K562 (cell line): ENCODE results near the gene ENTREP1. TPM values are rescaled to one million over a fixed set of nuclear protein-coding genes. Genes with fewer than 3 reads are reported as not detected.

Experiments
- ATAC-seq: fragments of 200-7000 bp; cut with Tn5 transposase; 3 replicates; pipeline ENCODE4 v1.9.1; 2020; ENCODE audit warnings: moderate library complexity
- BruUV-seq: library from RNA; stranded (reverse); fragments of 400-500 nt; replicated peaks from 2 replicates; lab custom pipeline; 2021; lab: Mats Ljungman, UMichigan
- CTCF ChIA-PET: fragments of 300-600 bp; formaldehyde crosslinking; extraction: SDS; loops from one replicate; lab custom pipeline; 2021; ENCODE audit warnings: low intra/inter-chr PET ratio; lab: Yijun Ruan, JAX
- POLR2A ChIA-PET: fragments of 300-600, 350-650 bp; sonication (Branson Sonifier 250); formaldehyde crosslinking; extraction: SDS; loops from one replicate; lab custom pipeline; 2021; ENCODE audit warnings: antibody characterized with exemption, inconsistent platforms; lab: Yijun Ruan, JAX
- DNase-seq, 4 experiments: peaks; one replicate each; pipeline versions ENCODE4 v3.0.0 to v3.0.0-alpha.2; 2011 to 2018; ENCODE audit warnings: low spot score in 3 of 4, mixed read lengths in 3 of 4; ENCODE audit errors: extremely low read depth in 1 of 4
- FAIRE-seq: peaks from 2 replicates; lab custom pipeline; 2011; peaks lifted over from hg19 to GRCh38; lab: Jason Lieb, UNC
- H2AFZ ChIP-seq: 2 replicates; pipeline ENCODE4 v1.6.0; 2011; ENCODE audit warnings: low read depth, low read length, control low read depth, inconsistent platforms
- H3K27ac ChIP-seq: fragments of 200-600 bp; 3 replicates; pipeline ENCODE4 v1.8.0; 2011; ENCODE audit warnings: low read depth, mild to moderate bottlenecking, control low read depth, inconsistent platforms, low read length, moderate library complexity, mixed read lengths; ENCODE audit errors: extremely low read depth
- H3K27me3 ChIP-seq, 2 experiments: fragments of 300-600 bp in 1 of 2; 2 replicates in 1 of 2; 3 replicates in 1 of 2; pipeline versions ENCODE4 v1.6.0 to v1.8.0; 2011; ENCODE audit warnings: inconsistent platforms in 2 of 2, low read length in 2 of 2, mild to moderate bottlenecking in 1 of 2, mixed read lengths in 1 of 2, moderate library complexity in 1 of 2; ENCODE audit not compliant: control insufficient read depth in 2 of 2, insufficient read depth in 2 of 2
- H3K36me3 ChIP-seq: fragments of 300-600 bp; 3 replicates; pipeline ENCODE4 v1.8.0; 2011; ENCODE audit warnings: mild to moderate bottlenecking, low read length, inconsistent platforms; ENCODE audit not compliant: control insufficient read depth, insufficient read depth
- H3K4me1 ChIP-seq, 2 experiments: fragments of 200-600 bp in 1 of 2; replicated peaks in 1 of 2; 2 replicates in 1 of 2; 3 replicates in 1 of 2; pipeline versions ENCODE4 v1.5.1 to v1.8.0; 2011; ENCODE audit warnings: inconsistent platforms in 2 of 2, low read length in 2 of 2, mild to moderate bottlenecking in 1 of 2, mixed read lengths in 1 of 2, moderate library complexity in 1 of 2; ENCODE audit not compliant: control insufficient read depth in 2 of 2, insufficient read depth in 2 of 2
- H3K4me2 ChIP-seq: 2 replicates; pipeline ENCODE4 v1.6.1; 2011; ENCODE audit warnings: low read length, control low read depth, inconsistent platforms, mixed read lengths; ENCODE audit not compliant: insufficient read depth
- H3K4me3 ChIP-seq: fragments of 200-600 bp; sonication (generic), shearing (Covaris generic); 2 replicates; pipeline ENCODE4 v1.5.1; 2016; ENCODE audit warnings: control low read depth, inconsistent platforms
- H3K79me2 ChIP-seq: fragments of 200-600 bp; 3 replicates; pipeline ENCODE4 v1.8.0; 2011; ENCODE audit warnings: low read length, inconsistent platforms; ENCODE audit not compliant: control insufficient read depth, insufficient read depth
- H3K9ac ChIP-seq, 2 experiments: 2 replicates each; pipeline versions ENCODE4 v1.6.0 to v1.6.1; 2011; ENCODE audit warnings: low read depth in 2 of 2, low read length in 2 of 2, control low read depth in 1 of 2, inconsistent platforms in 1 of 2, mild to moderate bottlenecking in 1 of 2, mixed read lengths in 1 of 2; ENCODE audit not compliant: insufficient read depth in 1 of 2
- H3K9me1 ChIP-seq: one replicate; pipeline ENCODE4 v1.6.0; 2011; ENCODE audit warnings: inconsistent platforms, mild to moderate bottlenecking, low read length, moderate library complexity; ENCODE audit not compliant: control insufficient read depth, insufficient read depth
- H3K9me3 ChIP-seq: replicated peaks from 2 replicates; pipeline ENCODE4 v1.5.1; 2011; ENCODE audit warnings: low read depth, low read length, inconsistent platforms; ENCODE audit not compliant: control insufficient read depth, insufficient read depth
- H4K20me1 ChIP-seq: replicated peaks from 2 replicates; pipeline ENCODE4 v1.6.1; 2011; ENCODE audit warnings: low read length, inconsistent platforms, mixed read lengths; ENCODE audit not compliant: control insufficient read depth, insufficient read depth
- ATF1 ChIP-seq, 2 experiments: fragments of 450-650 bp in 1 of 2; IDR thresholded peaks; 2 replicates each; pipeline ENCODE4 v1.6.1; 2016; ENCODE audit warnings: missing compliant biosample characterization in 1 of 2, missing genetic modification characterization in 1 of 2
- GATA2 ChIP-seq: sonication (generic); formaldehyde crosslinking; IDR thresholded peaks from 2 replicates; pipeline ENCODE4 v1.4.0; 2020; ENCODE audit warnings: mild to moderate bottlenecking, missing genetic modification reagents
- MAFK ChIP-seq: IDR thresholded peaks from 2 replicates; pipeline ENCODE4 v1.6.1; 2011; ENCODE audit warnings: low read length, improper control_type of control experiment
- MCM3 ChIP-seq: fragments of 450-650 bp; IDR thresholded peaks from 2 replicates; pipeline ENCODE4 v1.6.1; 2016
- MEF2A ChIP-seq: IDR thresholded peaks from 2 replicates; pipeline ENCODE4 v1.6.1; 2011; ENCODE audit warnings: low read depth, mild to moderate bottlenecking, low read length, moderate library complexity; ENCODE audit not compliant: control insufficient read depth
- NCOA4 ChIP-seq: fragments of 450-650 bp; IDR thresholded peaks from 2 replicates; pipeline ENCODE4 v1.6.1; 2018; ENCODE audit warnings: mild to moderate bottlenecking; ENCODE audit not compliant: partially characterized antibody
- POLR3A ChIP-seq: IDR thresholded peaks from 2 replicates; pipeline ENCODE4 v1.6.1; 2011; ENCODE audit warnings: borderline replicate concordance, mild to moderate bottlenecking, moderate library complexity; ENCODE audit not compliant: insufficient read length, insufficient read depth; ENCODE audit errors: extremely low read depth
- PPARD ChIP-seq: fragments of 250-450 bp; sonication (Bioruptor Pico); IDR thresholded peaks from 2 replicates; pipeline ENCODE4 v1.8.0; 2022; ENCODE audit warnings: inconsistent platforms, mild to moderate bottlenecking, moderate library complexity
- TCFL5 ChIP-seq: fragments of 250-450 bp; sonication (Bioruptor Pico); conservative IDR thresholded peaks from 2 replicates; pipeline ENCODE4 v1.6.1; 2021; ENCODE audit warnings: mild to moderate bottlenecking, moderate library complexity, matching md5 sums
- ZNF280A ChIP-seq: fragments of 450-650 bp; IDR thresholded peaks from 2 replicates; pipeline ENCODE4 v1.6.1; 2018; ENCODE audit warnings: mild to moderate bottlenecking, low read depth; ENCODE audit not compliant: partially characterized antibody
- WGBS: fragments of 100-300 bp; shearing (Covaris generic); methylation state at CpG from one replicate; pipeline ENCODE4 v1.1.6; 2016; ENCODE audit warnings: low coverage, mixed read lengths; ENCODE audit not compliant: insufficient coverage; ENCODE audit errors: missing lambda C conversion rate; 5-methylcytosine and 5-hydroxymethylcytosine counted together
- in situ Hi-C: fragments of 300-500 bp; cut with MboI; formaldehyde crosslinking; loops from 4 replicates; pipeline ENCODE4 v1.15.0; 2018; ENCODE audit warnings: inconsistent platforms, mixed read lengths
- intact Hi-C: fragments of 100-400 bp; cut with micrococcal nuclease; formaldehyde crosslinking; loops from 2 replicates; pipeline ENCODE4 v1.14.2; 2022
- polyA plus RNA-seq, 8 experiments: library from polyadenylated mRNA; depleted of rRNA in 4 of 8; stranded (reverse) in 5 of 8; unstranded in 3 of 8; fragments of >200 nt; fragmentation: Nextera tagmentation in 2 of 8; fragmentation: Illumina TruSeq in 1 of 8; extraction: Ambion mirVana in 2 of 8; extraction: Trizol in 1 of 8; gene quantifications; 2 replicates each; pipeline versions ENCODE4 v1.2.1 to v1.2.3, GENCODE V29; 2011 to 2014; ENCODE audit warnings: inconsistent platforms in 1 of 8, missing spikeins in 1 of 8
- total RNA-seq, 7 experiments: library from RNA; depleted of rRNA in 6 of 7; stranded (reverse); fragments of >200 nt in 6 of 7; fragmentation: Illumina TruSeq in 2 of 7; extraction: Trizol in 2 of 7; gene quantifications; 2 replicates each; pipeline versions ENCODE4 v1.2.1 to v1.2.3, GENCODE V29; 2011 to 2021; ENCODE audit warnings: low replicate concordance in 1 of 7
- TF ChIP-seq, protein P1 (sequence below): fragments of 450-650 bp; formaldehyde crosslinking; IDR thresholded peaks from 2 replicates; pipeline ENCODE4 v1.4.0; 2020; ENCODE audit warnings: mild to moderate bottlenecking, moderate library complexity

ENTREP1 gene
- total and polyA plus RNA-seq, 9 of the 15 experiments (the other 6 are each of a cell fraction or from before 2014, with no cell fraction given) = not detected

GRCh38 chr9:69411931-69412740, 87.1 kb downstream of the ENTREP1 start:
- TF ChIP-seq, protein P1, sequence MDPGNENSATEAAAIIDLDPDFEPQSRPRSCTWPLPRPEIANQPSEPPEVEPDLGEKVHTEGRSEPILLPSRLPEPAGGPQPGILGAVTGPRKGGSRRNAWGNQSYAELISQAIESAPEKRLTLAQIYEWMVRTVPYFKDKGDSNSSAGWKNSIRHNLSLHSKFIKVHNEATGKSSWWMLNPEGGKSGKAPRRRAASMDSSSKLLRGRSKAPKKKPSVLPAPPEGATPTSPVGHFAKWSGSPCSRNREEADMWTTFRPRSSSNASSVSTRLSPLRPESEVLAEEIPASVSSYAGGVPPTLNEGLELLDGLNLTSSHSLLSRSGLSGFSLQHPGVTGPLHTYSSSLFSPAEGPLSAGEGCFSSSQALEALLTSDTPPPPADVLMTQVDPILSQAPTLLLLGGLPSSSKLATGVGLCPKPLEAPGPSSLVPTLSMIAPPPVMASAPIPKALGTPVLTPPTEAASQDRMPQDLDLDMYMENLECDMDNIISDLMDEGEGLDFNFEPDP (CRISPR knock-in tag) = no peak
- TF ChIP-seq ATF1 (CRISPR knock-in tag; IDR thresholded peaks at IDR 0.05) (no peak), ATF1 (tag; IDR thresholded peaks at IDR 0.05) (no peak), MEF2A (no peak), POLR3A (no peak), ZNF280A (no peak), MCM3 (no peak), GATA2 (CRISPR knock-in tag) (no peak), TCFL5 (CRISPR knock-in tag) (no peak), PPARD (CRISPR knock-in tag) (no peak), NCOA4 (no peak), MAFK (no peak)
- 16% methylated on average over 37 of the region's 52 CpGs for WGBS
- FAIRE-seq = no peak
- H3K27me3 ChIP-seq = peaks cover 3 to 12% of the 10 kb centered on the region in 2 experiments; a peak in 3 of 5 replicates
- 0 out of 2 replicates have a peak overlapping the region, but pooled peaks have one; percentile 31 for H2AFZ ChIP-seq
- no peak overlapping the region for H3K4me3 ChIP-seq
- no peaks in the 10 kb centered on the region for H3K36me3 ChIP-seq
- H3K4me1 ChIP-seq = peaks cover 0 to 11% of the 10 kb centered on the region in 2 experiments; a peak in 2 of 5 replicates
- in situ Hi-C loops (no loop called here), intact Hi-C loops (no loop called here)
- BruUV-seq = no TSS peak
- no peak for DNase-seq
- no peak for ATAC-seq
- H3K9me1 ChIP-seq = no peaks in the 10 kb centered on the region
- H3K9ac ChIP-seq = no peak overlapping the region; a peak in 1 of 4 replicates
- 0 out of 2 replicates have a peak overlapping the region, but pooled peaks have one; percentile 57 for H3K4me2 ChIP-seq
- ChIA-PET CTCF (interaction anchor here (0.5 kb wide), 1 partner anchor 1591 kb away, joined by 3 read pairs; no protein-coding TSS in a partner anchor), POLR2A (interaction anchor here (0.7 kb wide), 1 partner anchor 630 kb away, joined by 3 read pairs; no protein-coding TSS in a partner anchor)
- H3K27ac ChIP-seq = no peak overlapping the region
- no peaks in the 10 kb centered on the region for H3K9me3 ChIP-seq
- H3K79me2 ChIP-seq = no peaks in the 10 kb centered on the region
- H4K20me1 ChIP-seq = no peaks in the 10 kb centered on the region
